Ishikawa (cell line): Measurements from ENCODE around the gene MBD3.

Experiments
- EGR1 ChIP-seq: IDR thresholded peaks from 2 replicates; pipeline ENCODE4 v1.6.1; 2012
- EP300 ChIP-seq: IDR thresholded peaks from 2 replicates; pipeline ENCODE4 v1.6.1; 2012; ENCODE audit warnings: borderline replicate concordance
- MAX ChIP-seq: IDR thresholded peaks from 2 replicates; pipeline ENCODE4 v1.6.1; 2012
- TAF1 ChIP-seq: IDR thresholded peaks from 2 replicates; pipeline ENCODE4 v1.6.1; 2012; ENCODE audit warnings: low read depth, mild to moderate bottlenecking
- TCF12 ChIP-seq: IDR thresholded peaks from 2 replicates; pipeline ENCODE4 v1.6.1; 2012; ENCODE audit warnings: low read depth
- USF1 ChIP-seq: IDR thresholded peaks from 2 replicates; pipeline ENCODE4 v1.6.1; 2012

- TF ChIP-seq USF1 (no peak), TCF12 (no peak), TAF1 (no peak), MAX (no peak), EP300 (no peak), EGR1 (no peak)
These were observed 31.3 kb downstream of the MBD3 start for GRCh38 chr19:1561236-1561842.
